K562 (cell line): ENCODE measurements around the gene ANKRD13D. TPM values are rescaled to one million over a fixed set of nuclear protein-coding genes. Genes with fewer than 3 reads are reported as not detected.
A peak's percentile ranks its signal among the peaks of the same experiment; 100 is the strongest.

Experiments
- ATAC-seq: fragments of 200-7000 bp; cut with Tn5 transposase; 3 replicates; pipeline ENCODE4 v1.9.1; 2020; ENCODE audit warnings: moderate library complexity
- BruUV-seq: library from RNA; stranded (reverse); fragments of 400-500 nt; replicated peaks from 2 replicates; lab custom pipeline; 2021; lab: Mats Ljungman, UMichigan
- CTCF ChIA-PET: fragments of 300-600 bp; formaldehyde crosslinking; extraction: SDS; loops from one replicate; lab custom pipeline; 2021; ENCODE audit warnings: low intra/inter-chr PET ratio; lab: Yijun Ruan, JAX
- POLR2A ChIA-PET: fragments of 300-600, 350-650 bp; sonication (Branson Sonifier 250); formaldehyde crosslinking; extraction: SDS; loops from one replicate; lab custom pipeline; 2021; ENCODE audit warnings: antibody characterized with exemption, inconsistent platforms; lab: Yijun Ruan, JAX
- DNase-seq, 4 experiments: peaks; one replicate each; pipeline versions ENCODE4 v3.0.0 to v3.0.0-alpha.2; 2011 to 2018; ENCODE audit warnings: low spot score in 3 of 4, mixed read lengths in 3 of 4; ENCODE audit errors: extremely low read depth in 1 of 4
- FAIRE-seq: peaks from 2 replicates; lab custom pipeline; 2011; peaks lifted over from hg19 to GRCh38; lab: Jason Lieb, UNC
- H2AFZ ChIP-seq: 2 replicates; pipeline ENCODE4 v1.6.0; 2011; ENCODE audit warnings: low read depth, low read length, control low read depth, inconsistent platforms
- H3K27ac ChIP-seq: fragments of 200-600 bp; 3 replicates; pipeline ENCODE4 v1.8.0; 2011; ENCODE audit warnings: low read depth, mild to moderate bottlenecking, control low read depth, inconsistent platforms, low read length, moderate library complexity, mixed read lengths; ENCODE audit errors: extremely low read depth
- H3K27me3 ChIP-seq, 2 experiments: fragments of 300-600 bp in 1 of 2; 2 replicates in 1 of 2; 3 replicates in 1 of 2; pipeline versions ENCODE4 v1.6.0 to v1.8.0; 2011; ENCODE audit warnings: inconsistent platforms in 2 of 2, low read length in 2 of 2, mild to moderate bottlenecking in 1 of 2, mixed read lengths in 1 of 2, moderate library complexity in 1 of 2; ENCODE audit not compliant: control insufficient read depth in 2 of 2, insufficient read depth in 2 of 2
- H3K36me3 ChIP-seq: fragments of 300-600 bp; 3 replicates; pipeline ENCODE4 v1.8.0; 2011; ENCODE audit warnings: mild to moderate bottlenecking, low read length, inconsistent platforms; ENCODE audit not compliant: control insufficient read depth, insufficient read depth
- H3K4me1 ChIP-seq, 2 experiments: fragments of 200-600 bp in 1 of 2; replicated peaks in 1 of 2; 2 replicates in 1 of 2; 3 replicates in 1 of 2; pipeline versions ENCODE4 v1.5.1 to v1.8.0; 2011; ENCODE audit warnings: inconsistent platforms in 2 of 2, low read length in 2 of 2, mild to moderate bottlenecking in 1 of 2, mixed read lengths in 1 of 2, moderate library complexity in 1 of 2; ENCODE audit not compliant: control insufficient read depth in 2 of 2, insufficient read depth in 2 of 2
- H3K4me2 ChIP-seq: 2 replicates; pipeline ENCODE4 v1.6.1; 2011; ENCODE audit warnings: low read length, control low read depth, inconsistent platforms, mixed read lengths; ENCODE audit not compliant: insufficient read depth
- H3K4me3 ChIP-seq: fragments of 200-600 bp; sonication (generic), shearing (Covaris generic); 2 replicates; pipeline ENCODE4 v1.5.1; 2016; ENCODE audit warnings: control low read depth, inconsistent platforms
- H3K79me2 ChIP-seq: fragments of 200-600 bp; 3 replicates; pipeline ENCODE4 v1.8.0; 2011; ENCODE audit warnings: low read length, inconsistent platforms; ENCODE audit not compliant: control insufficient read depth, insufficient read depth
- H3K9ac ChIP-seq, 2 experiments: 2 replicates each; pipeline versions ENCODE4 v1.6.0 to v1.6.1; 2011; ENCODE audit warnings: low read depth in 2 of 2, low read length in 2 of 2, control low read depth in 1 of 2, inconsistent platforms in 1 of 2, mild to moderate bottlenecking in 1 of 2, mixed read lengths in 1 of 2; ENCODE audit not compliant: insufficient read depth in 1 of 2
- H3K9me1 ChIP-seq: one replicate; pipeline ENCODE4 v1.6.0; 2011; ENCODE audit warnings: inconsistent platforms, mild to moderate bottlenecking, low read length, moderate library complexity; ENCODE audit not compliant: control insufficient read depth, insufficient read depth
- H3K9me3 ChIP-seq: replicated peaks from 2 replicates; pipeline ENCODE4 v1.5.1; 2011; ENCODE audit warnings: low read depth, low read length, inconsistent platforms; ENCODE audit not compliant: control insufficient read depth, insufficient read depth
- H4K20me1 ChIP-seq: replicated peaks from 2 replicates; pipeline ENCODE4 v1.6.1; 2011; ENCODE audit warnings: low read length, inconsistent platforms, mixed read lengths; ENCODE audit not compliant: control insufficient read depth, insufficient read depth
- ARHGAP35 ChIP-seq: fragments of 450-650 bp; IDR thresholded peaks from 2 replicates; pipeline ENCODE4 v1.6.1; 2018; ENCODE audit not compliant: partially characterized antibody
- CBFA2T2 ChIP-seq: fragments of 450-650 bp; conservative IDR thresholded peaks from 2 replicates; pipeline ENCODE4 v1.6.1; 2017; ENCODE audit warnings: mild to moderate bottlenecking
- ELK1 ChIP-seq: sonication (generic); formaldehyde crosslinking; IDR thresholded peaks from 2 replicates; pipeline ENCODE4 v1.8.1; 2022; ENCODE audit warnings: missing genetic modification reagents
- GABPB1 ChIP-seq: sonication (generic); formaldehyde crosslinking; IDR thresholded peaks from 2 replicates; pipeline ENCODE4 v1.8.0; 2022; ENCODE audit warnings: mild to moderate bottlenecking, missing genetic modification reagents
- GTF2E2 ChIP-seq: fragments of 200-800 bp; sonication (Bioruptor generic); IDR thresholded peaks from 2 replicates; pipeline ENCODE4 v1.6.1; 2016; ENCODE audit warnings: missing genetic modification characterization, missing compliant biosample characterization
- LCOR ChIP-seq: sonication (generic); formaldehyde crosslinking; IDR thresholded peaks from 2 replicates; pipeline ENCODE4 v1.8.0; 2022; ENCODE audit warnings: mild to moderate bottlenecking, missing genetic modification reagents
- OTX1 ChIP-seq: fragments of 450-650 bp; formaldehyde crosslinking; IDR thresholded peaks from 2 replicates; pipeline ENCODE4 v1.4.0; 2022; ENCODE audit warnings: mild to moderate bottlenecking
- PHTF2 ChIP-seq: fragments of 250-450 bp; sonication (Bioruptor Pico); IDR thresholded peaks from 2 replicates; pipeline ENCODE4 v1.5.0; 2021; ENCODE audit warnings: mild to moderate bottlenecking
- SLC30A9 ChIP-seq: fragments of 250-450 bp; sonication (Bioruptor Pico); IDR thresholded peaks from 2 replicates; pipeline ENCODE4 v1.8.0; 2022; ENCODE audit warnings: mild to moderate bottlenecking, moderate library complexity
- STAG1 ChIP-seq: sonication (generic); formaldehyde crosslinking; IDR thresholded peaks from 2 replicates; pipeline ENCODE4 v1.5.0; 2020; ENCODE audit warnings: missing genetic modification reagents, borderline replicate concordance
- ZSCAN32 ChIP-seq: fragments of 450-650 bp; formaldehyde crosslinking; IDR thresholded peaks from 2 replicates; pipeline ENCODE4 v1.4.0; 2020; ENCODE audit warnings: mild to moderate bottlenecking, moderate library complexity
- WGBS: fragments of 100-300 bp; shearing (Covaris generic); methylation state at CpG from one replicate; pipeline ENCODE4 v1.1.6; 2016; ENCODE audit warnings: low coverage, mixed read lengths; ENCODE audit not compliant: insufficient coverage; ENCODE audit errors: missing lambda C conversion rate; 5-methylcytosine and 5-hydroxymethylcytosine counted together
- in situ Hi-C: fragments of 300-500 bp; cut with MboI; formaldehyde crosslinking; loops from 4 replicates; pipeline ENCODE4 v1.15.0; 2018; ENCODE audit warnings: inconsistent platforms, mixed read lengths
- intact Hi-C: fragments of 100-400 bp; cut with micrococcal nuclease; formaldehyde crosslinking; loops from 2 replicates; pipeline ENCODE4 v1.14.2; 2022
- polyA plus RNA-seq, 8 experiments: library from polyadenylated mRNA; depleted of rRNA in 4 of 8; stranded (reverse) in 5 of 8; unstranded in 3 of 8; fragments of >200 nt; fragmentation: Nextera tagmentation in 2 of 8; fragmentation: Illumina TruSeq in 1 of 8; extraction: Ambion mirVana in 2 of 8; extraction: Trizol in 1 of 8; gene quantifications; 2 replicates each; pipeline versions ENCODE4 v1.2.1 to v1.2.3, GENCODE V29; 2011 to 2014; ENCODE audit warnings: inconsistent platforms in 1 of 8, missing spikeins in 1 of 8
- total RNA-seq, 7 experiments: library from RNA; depleted of rRNA in 6 of 7; stranded (reverse); fragments of >200 nt in 6 of 7; fragmentation: Illumina TruSeq in 2 of 7; extraction: Trizol in 2 of 7; gene quantifications; 2 replicates each; pipeline versions ENCODE4 v1.2.1 to v1.2.3, GENCODE V29; 2011 to 2021; ENCODE audit warnings: low replicate concordance in 1 of 7

The ANKRD13D gene
- total and polyA plus RNA-seq, 9 of the 15 experiments (the other 6 are each of a cell fraction or from before 2014, with no cell fraction given) = 0.94 to 40.9 (median 22.4) TPM

GRCh38 chr11:67322049-67322448, 32.9 kb downstream of the ANKRD13D start:
- no peak for TF ChIP-seq PHTF2 (CRISPR knock-in tag)
- TF ChIP-seq STAG1 (CRISPR knock-in tag) = no peak
- no peak for TF ChIP-seq LCOR (CRISPR knock-in tag)
- no peak for TF ChIP-seq GTF2E2 (tag)
- TF ChIP-seq ARHGAP35 = no peak
- TF ChIP-seq ZSCAN32 (CRISPR knock-in tag) = no peak
- no peak for TF ChIP-seq SLC30A9
- no peak for TF ChIP-seq GABPB1 (CRISPR knock-in tag)
- TF ChIP-seq OTX1 (CRISPR knock-in tag) = no peak
- TF ChIP-seq CBFA2T2 = no peak
- no peak for TF ChIP-seq ELK1
- BruUV-seq = no TSS peak
- POLR2A ChIA-PET = interaction anchor here (0.8 to 1.9 kb wide), 6 partner anchors 10 to 240 kb away, joined by 3 to 4 read pairs (median 3); no protein-coding TSS in a partner anchor
- no peaks in the 10 kb centered on the region for H3K9me1 ChIP-seq
- no peaks in the 10 kb centered on the region for H4K20me1 ChIP-seq
- ATAC-seq (no peak), FAIRE-seq (no peak), DNase-seq (peak in 1 of 4 experiments; percentile 1)
- 71% methylated on average over 3 of the region's 3 CpGs for WGBS
- CTCF ChIA-PET = no interaction called here
- H3K36me3 ChIP-seq = no peaks in the 10 kb centered on the region; the same call in 2 of the 3 replicates
- H2AFZ ChIP-seq = no peak overlapping the region
- H3K27me3 ChIP-seq = no peaks in the 10 kb centered on the region
- no peak overlapping the region for H3K27ac ChIP-seq
- H3K79me2 ChIP-seq = peaks cover 6% of the 10 kb centered on the region; the same call in 1 of the 3 replicates
- intact Hi-C loops (no loop called here), in situ Hi-C loops (no loop called here)
- H3K9me3 ChIP-seq = no peaks in the 10 kb centered on the region
- peaks cover 13 to 18% of the 10 kb centered on the region in 2 experiments; a peak in 4 of 5 replicates for H3K4me1 ChIP-seq
- H3K9ac ChIP-seq = peak overlapping the region in 1 of 2 experiments; percentile 3; a peak in 1 of 4 replicates
- H3K4me3 ChIP-seq = no peak overlapping the region
- no peak overlapping the region; the same call in 1 of the 2 replicates for H3K4me2 ChIP-seq
